Measurements from ENCODE around the gene IL36A. TPM values are rescaled to one million over a fixed set of nuclear protein-coding genes. Genes with fewer than 3 reads are reported as not detected.

IL36A gene
- total RNA-seq, 1 donor from 2014 or later: not detected

- no peak for DNase-seq (ENCODE audit: low spot score)
Observed at GRCh38 chr2:113050921-113051895, 45.9 kb downstream of the IL36A start.

DNA sequence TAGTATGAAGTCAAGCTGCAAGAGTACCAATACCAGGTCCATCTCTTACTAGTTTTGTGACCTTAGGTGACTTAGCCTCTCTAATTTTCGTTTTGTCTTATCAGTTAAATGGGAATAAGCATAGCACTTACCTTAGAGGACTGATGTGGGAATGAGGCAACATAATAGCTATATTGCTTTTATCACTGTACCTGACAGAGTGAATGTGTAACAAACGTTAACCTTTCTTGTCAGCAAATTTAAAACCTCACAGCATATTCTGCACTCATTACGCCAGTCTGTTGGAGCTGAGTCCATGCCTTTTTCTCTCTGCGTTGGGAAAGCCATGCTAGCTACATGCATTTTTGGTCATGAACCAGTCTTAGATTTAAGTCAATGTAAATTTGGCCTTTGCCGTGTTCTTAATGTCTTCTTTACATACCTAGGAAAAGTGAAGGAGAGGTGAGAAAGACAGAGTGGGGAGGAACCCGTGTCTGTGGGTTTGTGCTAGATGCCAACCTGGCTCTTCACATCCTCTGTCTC is 47.2 kb downstream of the IL36A start, which contains the start of gene IL36B:
Gene IL36B (minus strand): TSS at position 472 of the 522 bp plus-strand sequence.
- DNase-seq (ENCODE audit: low spot score): no peak

DNA sequence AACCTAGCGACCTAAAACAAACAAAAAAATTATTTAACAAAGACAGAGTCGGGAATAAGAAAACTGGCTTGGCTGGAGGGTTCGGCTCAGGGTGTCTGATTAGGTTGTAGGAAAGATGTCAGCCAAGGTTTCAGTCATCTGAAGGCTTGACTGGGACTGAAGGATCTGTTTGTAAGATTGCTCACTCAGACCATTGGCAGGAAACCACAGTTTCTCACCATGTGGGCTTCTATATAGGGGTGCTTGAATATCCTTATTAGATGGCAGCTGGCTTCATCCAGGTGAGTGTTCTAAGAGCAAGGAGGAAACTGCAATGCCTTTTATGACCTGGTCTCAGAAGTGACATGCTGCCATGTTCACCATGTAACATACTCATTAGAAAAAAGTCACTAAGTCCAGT is 48.4 kb downstream of the IL36A start:
- no peak for DNase-seq (ENCODE audit: low spot score)

GRCh38 chr2:113054066-113054465 is 48.8 kb downstream of the IL36A start:
- DNase-seq (ENCODE audit: low spot score): no peak

DNA sequence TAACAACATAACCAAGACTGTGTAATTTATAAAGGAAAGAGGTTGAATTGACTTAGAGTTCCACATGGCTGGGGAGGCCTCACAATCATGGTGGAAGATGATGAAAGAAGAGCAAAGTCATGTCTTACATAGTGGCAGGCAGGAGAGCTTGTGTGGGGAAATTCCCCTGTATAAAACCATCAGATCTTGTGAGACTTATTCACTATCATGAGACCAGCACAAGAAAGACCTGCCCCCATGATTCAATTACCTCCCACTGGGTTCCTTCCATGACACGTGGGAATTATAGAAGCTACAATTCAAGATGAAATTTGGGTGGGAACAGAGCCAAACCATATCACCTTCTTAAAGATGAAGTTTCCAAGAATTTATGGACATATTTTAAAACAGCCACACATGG is 51.3 kb downstream of the IL36A start:
- DNase-seq (ENCODE audit: low spot score): no peak

DNA sequence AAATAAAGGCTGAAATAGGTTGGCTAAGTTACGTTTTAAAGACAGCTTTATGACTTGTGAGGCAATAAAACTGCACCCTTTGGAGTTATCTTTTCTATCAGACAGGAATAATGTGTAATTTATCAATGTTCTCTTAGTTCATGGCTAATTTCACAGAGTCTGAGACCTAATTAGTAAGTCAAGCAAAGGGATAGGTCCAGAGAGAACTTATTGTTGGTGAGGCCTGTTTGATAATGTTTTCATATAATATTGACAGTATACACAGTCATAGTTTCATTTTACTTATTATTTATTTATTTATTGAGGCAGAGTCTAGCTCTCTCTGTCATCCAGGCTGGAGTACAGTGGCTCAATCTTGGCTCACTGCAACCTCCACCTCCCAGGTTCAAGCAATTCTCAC is 51.9 kb downstream of the IL36A start:
- no peak for DNase-seq (ENCODE audit: low spot score)

Other genes with a start within 250 kb of the IL36A start
- gene CKAP2L, start 240.8 kb upstream of the IL36A start, total RNA-seq: 1.2 TPM
- 5.9 TPM for gene IL1A, start 221.0 kb upstream of the IL36A start, total RNA-seq
- gene IL1B, start 168.7 kb upstream of the IL36A start, total RNA-seq: 3.5 TPM
- gene IL37, start 94.3 kb upstream of the IL36A start, total RNA-seq: not detected
- not detected for gene IL36G, start 27.5 kb upstream of the IL36A start, total RNA-seq
- not detected for gene IL36B, start 47.4 kb downstream of the IL36A start, total RNA-seq
- gene IL36RN, start 53.7 kb downstream of the IL36A start, total RNA-seq: not detected
- not detected for gene IL1F10, start 62.5 kb downstream of the IL36A start, total RNA-seq
- 80.2 TPM for gene IL1RN, start 122.1 kb downstream of the IL36A start, total RNA-seq
- gene PSD4, start 168.5 kb downstream of the IL36A start, total RNA-seq: 55.1 TPM